Loucy (cell line): ENCODE data around the gene NCSTN.

Experiments
- EZH2phosphoT487 ChIP-seq: fragments of 200-600 bp; IDR thresholded peaks from 2 replicates; pipeline ENCODE4 v1.6.1; 2018; ENCODE audit warnings: antibody characterized with exemption, mild to moderate bottlenecking, moderate library complexity, borderline replicate concordance
- TF ChIP-seq, protein P1 (sequence below): fragments of 200-600 bp; sonication (generic); conservative IDR thresholded peaks from 2 replicates; pipeline ENCODE4 v1.5.1; 2014; ENCODE audit warnings: mild to moderate bottlenecking, antibody characterized with exemption, low read length

DNA sequence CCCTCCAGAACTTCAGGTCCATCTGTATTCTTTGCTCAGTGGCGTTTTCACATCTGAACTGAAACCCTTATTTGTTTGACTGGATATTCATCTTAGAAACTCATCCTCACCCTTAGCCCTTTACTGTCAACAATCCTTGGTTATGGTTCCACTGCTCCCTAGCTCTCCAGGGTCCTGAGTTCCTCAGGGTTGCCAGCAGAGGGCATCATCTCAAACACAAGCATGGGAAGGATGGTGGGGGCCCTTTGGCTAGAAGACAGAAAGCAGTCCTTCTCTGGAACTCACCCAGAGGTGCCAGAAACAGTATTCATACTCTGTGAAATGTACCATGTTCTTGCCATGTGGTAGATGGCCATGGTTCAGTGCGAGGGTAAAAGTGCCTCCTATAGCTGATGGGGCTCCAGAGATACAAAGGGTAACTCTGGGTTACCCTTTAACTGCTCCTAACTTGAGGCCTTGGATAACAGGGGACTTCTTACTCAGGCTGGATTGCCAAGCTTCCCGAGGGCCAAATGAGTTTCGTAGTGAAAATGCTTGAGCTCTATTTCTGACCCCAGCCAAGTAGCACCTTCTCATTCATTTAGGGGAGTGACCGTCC, 11.3 kb downstream of the NCSTN start:
- TF ChIP-seq, protein P1, sequence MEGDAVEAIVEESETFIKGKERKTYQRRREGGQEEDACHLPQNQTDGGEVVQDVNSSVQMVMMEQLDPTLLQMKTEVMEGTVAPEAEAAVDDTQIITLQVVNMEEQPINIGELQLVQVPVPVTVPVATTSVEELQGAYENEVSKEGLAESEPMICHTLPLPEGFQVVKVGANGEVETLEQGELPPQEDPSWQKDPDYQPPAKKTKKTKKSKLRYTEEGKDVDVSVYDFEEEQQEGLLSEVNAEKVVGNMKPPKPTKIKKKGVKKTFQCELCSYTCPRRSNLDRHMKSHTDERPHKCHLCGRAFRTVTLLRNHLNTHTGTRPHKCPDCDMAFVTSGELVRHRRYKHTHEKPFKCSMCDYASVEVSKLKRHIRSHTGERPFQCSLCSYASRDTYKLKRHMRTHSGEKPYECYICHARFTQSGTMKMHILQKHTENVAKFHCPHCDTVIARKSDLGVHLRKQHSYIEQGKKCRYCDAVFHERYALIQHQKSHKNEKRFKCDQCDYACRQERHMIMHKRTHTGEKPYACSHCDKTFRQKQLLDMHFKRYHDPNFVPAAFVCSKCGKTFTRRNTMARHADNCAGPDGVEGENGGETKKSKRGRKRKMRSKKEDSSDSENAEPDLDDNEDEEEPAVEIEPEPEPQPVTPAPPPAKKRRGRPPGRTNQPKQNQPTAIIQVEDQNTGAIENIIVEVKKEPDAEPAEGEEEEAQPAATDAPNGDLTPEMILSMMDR, result peak; percentile 81
- no peak for TF ChIP-seq EZH2phosphoT487
